Upper lobe of right lung (tissue), 1 donor: Measurements from ENCODE around the gene BMP7. TPM values are rescaled to one million over a fixed set of nuclear protein-coding genes. Genes with fewer than 3 reads are reported as not detected.

ENCODE experiments used
- ATAC-seq: fragments of 200-7000 bp; cut with Tn5 transposase; one replicate; pipeline ENCODE4 v1.9.1; 2020; ENCODE audit warnings: mild to moderate bottlenecking, moderate library complexity
- DNase-seq: peaks from one replicate; pipeline ENCODE4 v3.0.0-alpha.2; 2020
- H3K27ac ChIP-seq: fragments of 200-600 bp; one replicate; pipeline ENCODE4 v1.8.0; 2022
- H3K27me3 ChIP-seq: fragments of 200-600 bp; one replicate; pipeline ENCODE4 v1.8.0; 2022; ENCODE audit warnings: mild to moderate bottlenecking
- H3K36me3 ChIP-seq: fragments of 200-600 bp; one replicate; pipeline ENCODE4 v1.8.0; 2022
- H3K4me1 ChIP-seq: fragments of 200-600 bp; one replicate; pipeline ENCODE4 v1.8.0; 2022
- H3K4me3 ChIP-seq: fragments of 200-600 bp; one replicate; pipeline ENCODE4 v1.8.0; 2022; ENCODE audit warnings: mild to moderate bottlenecking
- H3K9me3 ChIP-seq: fragments of 200-600 bp; one replicate; pipeline ENCODE4 v1.8.0; 2022
- intact Hi-C: fragments of 100-400 bp; cut with DNase I; formaldehyde crosslinking; loops from one replicate; pipeline ENCODE4 v1.11.0; 2022
- total RNA-seq: library from RNA; stranded (reverse); fragmentation: NEBNext Ultra II Directional; extraction: Animal tissue kit (Norgen Biotek cat#: 25700); gene quantifications from one replicate; pipeline ENCODE4 v1.2.1, GENCODE V29; 2021
- TF ChIP-seq, protein P1 (sequence below): fragments of 200-600 bp; IDR thresholded peaks from one replicate; pipeline ENCODE4 v1.8.0; 2022; ENCODE audit warnings: antibody characterized with exemption
- donor health status: DM: no; HTN: yes; CAD: no; lungs with severe emphysema.

Gene BMP7
- total RNA-seq, 1 donor from 2014 or later = 1.2 TPM

DNA sequence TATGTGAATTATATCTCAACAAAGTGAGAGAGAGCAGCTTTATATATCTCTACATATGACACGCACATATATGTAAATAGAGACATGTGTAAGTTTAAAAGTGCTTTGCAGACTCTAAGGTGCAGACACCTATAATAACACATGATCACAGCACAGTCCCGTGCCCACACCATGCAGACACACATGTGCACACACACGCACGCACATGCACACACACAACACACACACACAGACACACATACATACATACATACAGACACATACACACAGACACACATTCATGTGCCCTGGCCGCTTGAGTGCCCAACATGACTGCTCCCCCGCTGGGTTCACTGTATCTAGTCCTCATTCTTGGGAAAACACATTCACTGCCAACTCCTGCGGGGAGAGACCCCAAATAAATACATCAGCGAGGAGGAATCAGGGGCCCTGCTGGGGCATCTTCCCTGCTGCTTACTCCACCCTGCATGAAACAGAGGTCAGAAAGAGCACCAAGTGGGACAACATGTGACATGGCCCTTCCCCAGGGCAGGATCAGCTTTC is 121.3 kb downstream of the BMP7 start:
- H3K36me3 ChIP-seq = no peaks in the 10 kb centered on the region
- no peak for ATAC-seq
- TF ChIP-seq, protein P1, sequence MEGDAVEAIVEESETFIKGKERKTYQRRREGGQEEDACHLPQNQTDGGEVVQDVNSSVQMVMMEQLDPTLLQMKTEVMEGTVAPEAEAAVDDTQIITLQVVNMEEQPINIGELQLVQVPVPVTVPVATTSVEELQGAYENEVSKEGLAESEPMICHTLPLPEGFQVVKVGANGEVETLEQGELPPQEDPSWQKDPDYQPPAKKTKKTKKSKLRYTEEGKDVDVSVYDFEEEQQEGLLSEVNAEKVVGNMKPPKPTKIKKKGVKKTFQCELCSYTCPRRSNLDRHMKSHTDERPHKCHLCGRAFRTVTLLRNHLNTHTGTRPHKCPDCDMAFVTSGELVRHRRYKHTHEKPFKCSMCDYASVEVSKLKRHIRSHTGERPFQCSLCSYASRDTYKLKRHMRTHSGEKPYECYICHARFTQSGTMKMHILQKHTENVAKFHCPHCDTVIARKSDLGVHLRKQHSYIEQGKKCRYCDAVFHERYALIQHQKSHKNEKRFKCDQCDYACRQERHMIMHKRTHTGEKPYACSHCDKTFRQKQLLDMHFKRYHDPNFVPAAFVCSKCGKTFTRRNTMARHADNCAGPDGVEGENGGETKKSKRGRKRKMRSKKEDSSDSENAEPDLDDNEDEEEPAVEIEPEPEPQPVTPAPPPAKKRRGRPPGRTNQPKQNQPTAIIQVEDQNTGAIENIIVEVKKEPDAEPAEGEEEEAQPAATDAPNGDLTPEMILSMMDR = no peak
- H3K4me1 ChIP-seq = peaks cover 6% of the 10 kb centered on the region
- H3K9me3 ChIP-seq = no peaks in the 10 kb centered on the region
- no peak for DNase-seq
- H3K4me3 ChIP-seq = no peak overlapping the region
- H3K27me3 ChIP-seq = no peaks in the 10 kb centered on the region
- H3K27ac ChIP-seq = no peak overlapping the region
- intact Hi-C loops = no loop called here

GRCh38 chr20:57143173-57143572 is 123.3 kb downstream of the BMP7 start:
- peaks cover 6% of the 10 kb centered on the region for H3K4me1 ChIP-seq
- no peak overlapping the region for H3K27ac ChIP-seq
- ATAC-seq = no peak
- H3K27me3 ChIP-seq = no peaks in the 10 kb centered on the region
- H3K9me3 ChIP-seq = no peaks in the 10 kb centered on the region
- no peaks in the 10 kb centered on the region for H3K36me3 ChIP-seq
- H3K4me3 ChIP-seq = no peak overlapping the region
- no peak for DNase-seq
- TF ChIP-seq, protein P1 = no peak
- intact Hi-C loops = no loop called here

- H3K27ac ChIP-seq = no peak overlapping the region
- DNase-seq (no peak), ATAC-seq (no peak)
- intact Hi-C loops = no loop called here
- H3K4me3 ChIP-seq = no peak overlapping the region
- H3K4me1 ChIP-seq = peaks cover 2% of the 10 kb centered on the region
- TF ChIP-seq, protein P1 = no peak
- no peaks in the 10 kb centered on the region for H3K36me3 ChIP-seq
- no peaks in the 10 kb centered on the region for H3K27me3 ChIP-seq
- no peaks in the 10 kb centered on the region for H3K9me3 ChIP-seq
These were observed 123.8 kb downstream of the BMP7 start for GRCh38 chr20:57142667-57143066.

DNA sequence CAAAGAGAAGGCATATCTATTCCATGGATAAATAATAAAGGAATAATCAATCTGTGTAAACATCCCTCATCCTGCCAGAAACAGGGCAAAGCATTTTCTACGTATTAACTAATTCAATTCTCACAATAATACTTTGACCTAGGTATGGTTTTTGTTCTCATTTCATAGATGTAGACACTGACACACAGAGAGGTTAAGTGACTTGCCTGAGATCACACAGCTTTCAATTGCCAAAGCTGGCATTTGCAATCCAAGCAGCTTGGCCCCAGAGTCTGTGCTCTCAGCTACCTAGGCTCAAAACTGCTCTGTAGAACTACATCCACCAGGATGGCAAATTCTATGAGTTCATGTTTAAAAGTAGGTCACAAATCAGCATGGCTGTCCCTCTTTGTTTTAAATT is 124.9 kb downstream of the BMP7 start:
- H3K36me3 ChIP-seq = no peaks in the 10 kb centered on the region

DNA sequence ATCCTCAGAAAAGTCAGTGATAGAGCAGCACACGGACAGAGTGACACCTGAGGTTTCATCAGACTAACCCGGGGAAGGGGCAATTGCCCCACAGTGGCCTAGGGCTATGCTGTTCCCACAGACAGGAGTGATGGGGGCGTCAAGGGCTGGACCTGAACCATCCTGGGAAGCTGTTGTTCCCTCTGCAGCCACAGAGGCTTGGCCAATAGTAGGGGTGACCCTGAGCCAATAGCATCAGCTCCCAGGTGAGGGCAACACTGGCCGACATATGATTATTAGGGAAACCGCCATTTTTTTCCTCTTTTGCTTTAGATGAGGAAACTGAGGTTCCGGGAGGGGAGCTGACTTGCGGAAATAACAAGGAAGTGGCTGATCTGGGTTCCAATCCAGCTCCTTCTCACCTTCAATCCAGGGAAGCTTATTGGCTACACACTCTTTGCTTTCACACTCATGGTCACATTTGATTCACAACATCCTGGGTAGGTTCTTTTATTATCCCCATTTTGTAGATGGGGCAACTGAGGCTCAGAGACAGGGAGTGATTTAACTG is 126.0 kb downstream of the BMP7 start:
- Histone ChIP-seq H3K27me3 (no peaks in the 10 kb centered on the region), H3K9me3 (no peaks in the 10 kb centered on the region), H3K4me3 (no peak overlapping the region), H3K36me3 (no peaks in the 10 kb centered on the region), H3K27ac (no peak overlapping the region), H3K4me1 (no peaks in the 10 kb centered on the region)
- no peak for DNase-seq
- TF ChIP-seq, protein P1 = no peak
- no peak for ATAC-seq
- intact Hi-C loops = no loop called here

More for the DNA sequence above, 124.9 kb downstream of the BMP7 start:
- ATAC-seq (no peak), DNase-seq (no peak)
- Histone ChIP-seq H3K27me3 (no peaks in the 10 kb centered on the region), H3K4me3 (no peak overlapping the region), H3K27ac (no peak overlapping the region), H3K4me1 (no peaks in the 10 kb centered on the region), H3K9me3 (no peaks in the 10 kb centered on the region)
- intact Hi-C loops = no loop called here
- TF ChIP-seq, protein P1 = no peak
